ENCODE measurements around the gene SNX27.
A peak's percentile ranks its signal among the peaks of the same experiment; 100 is the strongest.
"Not testable (repeated sequence)": the region's sequence is repeated elsewhere in the genome, so short reads cannot be mapped to it uniquely, and the experiment has no call there.

Gene SNX27

DNA sequence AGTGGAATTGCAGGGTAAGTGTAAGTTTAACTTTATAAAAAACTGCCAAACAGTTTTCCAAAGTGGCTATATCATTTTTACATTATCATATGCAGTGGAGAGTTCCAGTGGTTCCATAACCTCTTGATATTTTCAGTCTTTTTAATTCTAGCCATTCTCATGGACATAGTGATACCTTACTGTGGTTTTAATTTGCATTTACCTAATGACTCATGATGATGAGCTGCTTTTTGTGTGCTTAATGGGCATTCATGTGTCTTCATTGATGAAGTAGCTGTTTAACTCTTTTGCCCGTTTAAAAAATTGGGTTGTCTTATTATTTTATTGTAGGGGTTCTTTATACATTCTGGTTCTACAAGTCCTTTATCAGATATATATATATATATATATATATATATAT lies 29.4 kb downstream of the SNX27 start:
- no peak for DNase-seq (ENCODE audit: extremely low read depth, low read depth)
- TF ChIP-seq, protein P1, sequence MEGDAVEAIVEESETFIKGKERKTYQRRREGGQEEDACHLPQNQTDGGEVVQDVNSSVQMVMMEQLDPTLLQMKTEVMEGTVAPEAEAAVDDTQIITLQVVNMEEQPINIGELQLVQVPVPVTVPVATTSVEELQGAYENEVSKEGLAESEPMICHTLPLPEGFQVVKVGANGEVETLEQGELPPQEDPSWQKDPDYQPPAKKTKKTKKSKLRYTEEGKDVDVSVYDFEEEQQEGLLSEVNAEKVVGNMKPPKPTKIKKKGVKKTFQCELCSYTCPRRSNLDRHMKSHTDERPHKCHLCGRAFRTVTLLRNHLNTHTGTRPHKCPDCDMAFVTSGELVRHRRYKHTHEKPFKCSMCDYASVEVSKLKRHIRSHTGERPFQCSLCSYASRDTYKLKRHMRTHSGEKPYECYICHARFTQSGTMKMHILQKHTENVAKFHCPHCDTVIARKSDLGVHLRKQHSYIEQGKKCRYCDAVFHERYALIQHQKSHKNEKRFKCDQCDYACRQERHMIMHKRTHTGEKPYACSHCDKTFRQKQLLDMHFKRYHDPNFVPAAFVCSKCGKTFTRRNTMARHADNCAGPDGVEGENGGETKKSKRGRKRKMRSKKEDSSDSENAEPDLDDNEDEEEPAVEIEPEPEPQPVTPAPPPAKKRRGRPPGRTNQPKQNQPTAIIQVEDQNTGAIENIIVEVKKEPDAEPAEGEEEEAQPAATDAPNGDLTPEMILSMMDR (IDR thresholded peaks at IDR 0.05; ENCODE audit: low read depth, low read length) = no peak

DNA sequence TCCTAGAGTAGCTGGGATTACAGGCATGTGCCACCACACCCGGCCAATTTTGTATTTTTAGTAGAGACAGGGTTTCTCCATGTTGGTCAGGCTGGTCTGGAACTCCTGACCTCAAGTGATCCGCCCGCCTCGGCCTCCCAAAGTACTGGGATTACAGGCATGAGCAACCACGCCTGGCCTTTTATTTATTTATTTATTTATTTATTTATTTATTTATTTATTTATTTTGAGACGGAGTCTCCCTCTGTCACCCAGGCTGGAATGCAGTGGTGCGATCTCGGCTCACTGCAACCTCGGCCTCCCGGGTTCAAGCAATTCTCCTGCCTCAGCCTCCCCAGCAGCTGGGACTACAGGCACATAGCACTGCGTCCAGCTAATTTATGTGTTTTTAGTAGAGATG lies 31.2 kb downstream of the SNX27 start:
- not testable (repeated sequence) for DNase-seq (ENCODE audit: extremely low read depth, low read depth)

GRCh38 chr1:151644001-151644400 lies 32.2 kb downstream of the SNX27 start:
- DNase-seq (ENCODE audit: extremely low read depth, low read depth) = no peak
- TF ChIP-seq, protein P1 (IDR thresholded peaks at IDR 0.05; ENCODE audit: low read depth, low read length) = no peak

DNA sequence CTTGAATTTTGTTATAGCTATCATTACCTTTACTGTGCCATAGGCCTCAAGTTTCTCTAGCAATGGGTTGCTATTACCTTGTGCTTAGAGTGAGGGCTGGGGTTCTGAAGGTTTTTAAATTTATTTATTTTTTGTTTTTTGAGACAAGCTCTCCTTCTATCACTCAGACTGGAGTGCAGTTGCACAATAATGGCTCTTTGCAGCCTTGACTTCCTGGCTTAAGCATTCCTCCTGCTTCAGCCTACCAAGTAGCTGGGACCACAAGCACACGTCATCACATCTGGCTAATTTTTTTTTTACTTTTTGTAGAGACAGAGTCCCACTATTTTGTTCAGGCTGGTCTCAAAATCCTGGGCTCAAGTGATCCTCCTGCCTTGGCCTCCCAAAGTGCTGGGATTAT lies 41.5 kb downstream of the SNX27 start:
- TF ChIP-seq, protein P1 (IDR thresholded peaks at IDR 0.05; ENCODE audit: low read depth, low read length) = no peak
- peak; percentile 7 for DNase-seq (ENCODE audit: extremely low read depth, low read depth)

GRCh38 chr1:151655371-151655770 lies 43.5 kb downstream of the SNX27 start:
- TF ChIP-seq, protein P1 (IDR thresholded peaks at IDR 0.05; ENCODE audit: low read depth, low read length) = no peak
- DNase-seq (ENCODE audit: extremely low read depth, low read depth) = no peak

GRCh38 chr1:151661751-151662150 lies 49.9 kb downstream of the SNX27 start:
- DNase-seq (ENCODE audit: extremely low read depth, low read depth) = no peak

GRCh38 chr1:151668090-151668489 lies 56.2 kb downstream of the SNX27 start:
- DNase-seq (ENCODE audit: extremely low read depth, low read depth) = no peak
- TF ChIP-seq, protein P1 (IDR thresholded peaks at IDR 0.05; ENCODE audit: low read depth, low read length) = no peak

More at GRCh38 chr1:151661751-151662150, 49.9 kb downstream of the SNX27 start:
- TF ChIP-seq, protein P1 (IDR thresholded peaks at IDR 0.05; ENCODE audit: low read depth, low read length) = no peak

- DNase-seq (ENCODE audit: extremely low read depth, low read depth) = not testable (repeated sequence)
These were observed 58.3 kb downstream of the SNX27 start for GRCh38 chr1:151670036-151670675.
